Measurements from ENCODE around the gene ANKS3. TPM values are rescaled to one million over a fixed set of nuclear protein-coding genes. Genes with fewer than 3 reads are reported as not detected.

The ANKS3 gene
- total RNA-seq, 2 experiments from 2014 or later = 17.6 to 21.7 TPM

Small RNAs within 50 kb of the gene (microRNA-seq; reads per million reads assigned to microRNA genes)
- not detected for gene MIR6769A (ENCODE audit: borderline replicate concordance)

Small RNAs within 50 kb of the gene (small RNA-seq; reads per million reads assigned to genes)
- not detected for gene MIR6769A
- not detected for gene RF00017

Other genes with a start within 250 kb of the ANKS3 start
- 13.5 and 15.5 TPM in 2 replicates for gene CDIP1, start 195.5 kb downstream of the ANKS3 start, total RNA-seq (2014; rRNA removed; shearing (Covaris generic))
- gene CDIP1, start 195.5 kb downstream of the ANKS3 start, total RNA-seq (2022) = 33.2 and 34.2 TPM in 2 replicates
- gene C16orf96, start 177.9 kb downstream of the ANKS3 start, total RNA-seq (2014; rRNA removed; shearing (Covaris generic)) = 0.08 and 0.13 TPM in 2 replicates
- 0.27 and 0.37 TPM in 2 replicates for gene C16orf96, start 177.9 kb downstream of the ANKS3 start, total RNA-seq (2022)
- 11.1 and 12.6 TPM in 2 replicates for gene UBALD1, start 119.4 kb downstream of the ANKS3 start, total RNA-seq (2014; rRNA removed; shearing (Covaris generic))
- gene UBALD1, start 119.4 kb downstream of the ANKS3 start, total RNA-seq (2022) = 34.1 and 34.9 TPM in 2 replicates
- gene MGRN1, start 109.4 kb downstream of the ANKS3 start, total RNA-seq (2014; rRNA removed; shearing (Covaris generic)) = 14.1 and 14.3 TPM in 2 replicates
- 43.1 and 45.4 TPM in 2 replicates for gene MGRN1, start 109.4 kb downstream of the ANKS3 start, total RNA-seq (2022)
- 14.9 and 17.8 TPM in 2 replicates for gene NUDT16L1, start 40.7 kb downstream of the ANKS3 start, total RNA-seq (2014; rRNA removed; shearing (Covaris generic))
- gene NUDT16L1, start 40.7 kb downstream of the ANKS3 start, total RNA-seq (2022) = 15.9 and 18.9 TPM in 2 replicates
- 0.36 and 0.38 TPM in 2 replicates for gene DNAAF8, start 266 bp upstream of the ANKS3 start, total RNA-seq (2014; rRNA removed; shearing (Covaris generic))
- 1.1 TPM in 1 of 2 replicates, not detected in the other for gene DNAAF8, start 266 bp upstream of the ANKS3 start, total RNA-seq (2022)
- 12.9 and 16.1 TPM in 2 replicates for gene ZNF500, start 32.9 kb upstream of the ANKS3 start, total RNA-seq (2014; rRNA removed; shearing (Covaris generic))
- 23.9 and 28.8 TPM in 2 replicates for gene ZNF500, start 32.9 kb upstream of the ANKS3 start, total RNA-seq (2022)
- gene SEPTIN12, start 54.1 kb upstream of the ANKS3 start, total RNA-seq (2014; rRNA removed; shearing (Covaris generic)) = not detected in 2 replicates
- not detected in 2 replicates for gene SEPTIN12, start 54.1 kb upstream of the ANKS3 start, total RNA-seq (2022)
- gene SMIM22, start 61.1 kb upstream of the ANKS3 start, total RNA-seq (2014; rRNA removed; shearing (Covaris generic)) = not detected in 2 replicates
- gene SMIM22, start 61.1 kb upstream of the ANKS3 start, total RNA-seq (2022) = not detected in 2 replicates
- 2.9 and 6.3 TPM in 2 replicates for gene ROGDI, start 68.4 kb upstream of the ANKS3 start, total RNA-seq (2014; rRNA removed; shearing (Covaris generic))
- gene ROGDI, start 68.4 kb upstream of the ANKS3 start, total RNA-seq (2022) = 7.1 and 7.6 TPM in 2 replicates
- 48.4 and 54.4 TPM in 2 replicates for gene GLYR1, start 113.0 kb upstream of the ANKS3 start, total RNA-seq (2014; rRNA removed; shearing (Covaris generic))
- 95.6 and 113 TPM in 2 replicates for gene GLYR1, start 113.0 kb upstream of the ANKS3 start, total RNA-seq (2022)
- 35.8 and 37.2 TPM in 2 replicates for gene UBN1, start 113.2 kb upstream of the ANKS3 start, total RNA-seq (2014; rRNA removed; shearing (Covaris generic))
- gene UBN1, start 113.2 kb upstream of the ANKS3 start, total RNA-seq (2022) = 53.0 and 53.3 TPM in 2 replicates
- gene PPL, start 202.9 kb upstream of the ANKS3 start, total RNA-seq (2014; rRNA removed; shearing (Covaris generic)) = not detected in 2 replicates
- not detected in 2 replicates for gene PPL, start 202.9 kb upstream of the ANKS3 start, total RNA-seq (2022)
- gene SEC14L5, start 224.1 kb upstream of the ANKS3 start, total RNA-seq (2014; rRNA removed; shearing (Covaris generic)) = not detected in 2 replicates
- gene SEC14L5, start 224.1 kb upstream of the ANKS3 start, total RNA-seq (2022) = not detected in 2 replicates